ENCODE data around the gene RPL29.

The RPL29 gene

DNA sequence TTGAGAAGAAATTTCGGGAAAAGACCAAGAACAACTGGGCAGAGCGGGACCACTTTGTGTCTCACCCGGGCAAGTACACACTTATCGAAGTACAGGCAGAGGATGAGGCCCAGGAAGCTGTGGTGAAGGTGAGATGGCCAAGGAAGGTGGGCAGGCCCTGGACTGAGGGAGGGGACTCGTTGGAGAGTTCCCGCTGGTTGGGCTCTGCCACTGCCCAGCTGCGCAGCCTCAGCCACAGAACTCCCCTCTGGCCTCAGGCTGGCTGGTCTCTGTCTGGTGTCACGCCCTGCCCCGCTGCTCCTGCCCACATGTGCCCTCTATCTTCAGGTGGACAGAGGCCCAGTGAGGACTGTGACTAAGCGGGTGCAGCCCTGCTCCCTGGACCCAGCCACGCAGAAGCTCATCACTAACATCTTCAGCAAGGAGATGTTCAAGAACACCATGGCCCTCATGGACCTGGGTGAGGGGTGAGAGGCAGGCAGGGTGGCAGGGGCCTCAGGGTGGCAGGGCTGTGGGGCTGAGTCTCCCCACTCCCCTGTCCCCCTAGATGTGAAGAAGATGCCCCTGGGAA is 51.2 kb downstream of the RPL29 start:
- DNase-seq, result no peak
